GM12891 (cell line): ENCODE data around the gene PARVG.

ENCODE experiments used
- POLR2A ChIP-seq: IDR thresholded peaks from 2 replicates; pipeline ENCODE4 v1.6.1; 2011; ENCODE audit warnings: low read depth, low read length, control low read depth
- POLR2AphosphoS5 ChIP-seq: IDR thresholded peaks from 2 replicates; pipeline ENCODE4 v1.6.1; 2011; ENCODE audit warnings: low read depth, low read length, control low read depth
- POU2F2 ChIP-seq: IDR thresholded peaks from 2 replicates; pipeline ENCODE4 v1.6.1; 2011; ENCODE audit warnings: low read depth, mild to moderate bottlenecking, control low read depth, low read length, moderate library complexity
- TAF1 ChIP-seq: IDR thresholded peaks from 2 replicates; pipeline ENCODE4 v1.6.1; 2011; ENCODE audit warnings: low read depth, low read length, control low read depth

GRCh38 chr22:44171561-44171960, 9.2 kb upstream of the PARVG start:
- no peak for TF ChIP-seq TAF1
- TF ChIP-seq POLR2A = no peak
- no peak for TF ChIP-seq POLR2AphosphoS5
- TF ChIP-seq POU2F2 = no peak
